Islet precursor cell (in vitro differentiated cells): ENCODE measurements around the gene ZNF639.

Experiments
- DNase-seq: peaks from one replicate; pipeline ENCODE4 v3.0.0-alpha.2; 2018

The ZNF639 gene

GRCh38 chr3:179321668-179322285 is 1.1 kb upstream of the ZNF639 start:
- no peak for DNase-seq

- peak; percentile 82 for DNase-seq
These were observed 623 bp downstream of the ZNF639 start for GRCh38 chr3:179323197-179324110.

- no peak for DNase-seq
These were observed 1.5 kb downstream of the ZNF639 start for GRCh38 chr3:179324270-179324754.

- DNase-seq, result peak; percentile 15
These were observed 7.6 kb downstream of the ZNF639 start for GRCh38 chr3:179330438-179330837.

GRCh38 chr3:179332240-179332639 is 9.4 kb downstream of the ZNF639 start:
- peak; percentile 14 for DNase-seq

GRCh38 chr3:179333084-179333483 is 10.3 kb downstream of the ZNF639 start:
- DNase-seq, result peak; percentile 2

- DNase-seq, result no peak
These were observed 13.6 kb downstream of the ZNF639 start for GRCh38 chr3:179336345-179336929.

GRCh38 chr3:179347345-179348194 is 24.7 kb downstream of the ZNF639 start, which contains the start of gene MFN1:
Gene MFN1 (plus strand): TSS chr3:179347709. CDS start chr3:179348852, 1,143 bp downstream.
- peak; percentile 98 for DNase-seq

- no peak for DNase-seq
These were observed 25.6 kb downstream of the ZNF639 start for GRCh38 chr3:179348325-179349013.

GRCh38 chr3:179355996-179356395 is 33.2 kb downstream of the ZNF639 start:
- DNase-seq, result no peak

GRCh38 chr3:179363332-179363731 is 40.5 kb downstream of the ZNF639 start:
- no peak for DNase-seq

- no peak for DNase-seq
These were observed 46.8 kb downstream of the ZNF639 start for GRCh38 chr3:179369621-179370020.

- DNase-seq, result no peak
These were observed 51.1 kb downstream of the ZNF639 start for GRCh38 chr3:179373938-179374337.

- DNase-seq, result no peak
These were observed 52.5 kb downstream of the ZNF639 start for GRCh38 chr3:179375091-179375999.

- no peak for DNase-seq
These were observed 53.6 kb downstream of the ZNF639 start for GRCh38 chr3:179376474-179376873.
